Fibroblast of the conjunctiva (primary cell): ENCODE data around the gene G6PC3.
"Not testable (repeated sequence)": the region's sequence is repeated elsewhere in the genome, so short reads cannot be mapped to it uniquely, and the experiment has no call there.

ENCODE experiments used
- DNase-seq: peaks from one replicate; pipeline ENCODE4 v3.0.0-alpha.2; 2010; ENCODE audit warnings: low read depth

Gene G6PC3

DNA sequence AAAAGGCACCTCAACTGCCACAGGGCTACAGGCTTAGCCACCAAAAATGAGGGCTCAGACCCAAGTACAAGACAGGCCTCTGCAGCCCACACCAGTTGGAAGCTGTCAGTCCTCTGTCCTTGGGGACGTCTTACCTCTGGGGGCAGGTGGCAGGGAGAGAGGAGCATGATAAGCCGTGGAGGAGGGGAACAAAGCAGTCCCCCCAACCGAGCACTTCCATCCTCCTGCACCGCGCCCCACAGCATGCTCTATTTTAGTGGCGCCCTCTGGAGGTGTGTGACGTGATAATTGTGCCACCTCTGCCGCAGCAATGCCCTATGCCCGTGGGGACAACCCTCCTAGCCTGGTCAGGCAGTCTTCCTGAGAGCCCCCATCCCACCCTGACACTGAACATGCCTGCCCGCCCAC is 13.6 kb downstream of the G6PC3 start:
- DNase-seq = no peak

DNA sequence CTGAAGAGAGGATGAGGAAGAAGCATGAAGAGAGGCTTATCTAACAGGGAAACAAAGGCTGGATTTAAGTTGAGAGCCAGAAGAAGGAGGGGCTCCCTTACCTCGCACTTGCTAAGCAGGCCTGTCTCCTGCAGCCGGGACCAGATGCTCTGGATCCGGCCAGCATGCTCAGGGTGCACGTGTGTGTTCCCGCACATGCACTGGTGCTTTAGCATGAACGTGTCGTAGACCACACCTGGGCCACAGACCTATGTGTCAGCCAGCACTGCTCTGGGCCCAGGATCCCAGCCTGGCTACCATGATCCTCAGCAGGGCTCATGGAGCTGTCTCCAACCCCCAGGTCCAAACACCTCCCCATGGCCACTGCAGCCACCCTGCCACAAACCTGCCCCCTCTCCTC is 14.4 kb downstream of the G6PC3 start:
- no peak for DNase-seq

DNA sequence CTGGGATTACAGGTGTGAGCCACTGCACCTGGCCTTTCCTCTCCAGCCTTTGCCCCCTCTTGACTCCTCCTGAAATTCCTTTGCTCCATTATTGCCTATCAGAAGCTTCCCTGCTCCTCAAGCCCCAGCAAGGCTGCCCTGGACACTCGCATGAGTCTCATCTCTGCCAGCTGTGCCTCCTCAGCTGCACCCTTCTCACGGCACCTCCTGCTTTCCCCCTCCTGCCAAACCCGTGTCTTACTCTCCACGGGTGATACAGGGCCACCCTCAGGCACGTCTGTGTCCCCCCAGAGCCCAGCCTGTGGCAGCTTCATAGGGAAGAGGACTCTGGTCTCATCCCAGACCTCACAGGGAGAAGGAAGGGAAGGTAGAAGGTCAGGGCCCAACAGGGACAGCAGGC is 15.4 kb downstream of the G6PC3 start:
- no peak for DNase-seq

DNA sequence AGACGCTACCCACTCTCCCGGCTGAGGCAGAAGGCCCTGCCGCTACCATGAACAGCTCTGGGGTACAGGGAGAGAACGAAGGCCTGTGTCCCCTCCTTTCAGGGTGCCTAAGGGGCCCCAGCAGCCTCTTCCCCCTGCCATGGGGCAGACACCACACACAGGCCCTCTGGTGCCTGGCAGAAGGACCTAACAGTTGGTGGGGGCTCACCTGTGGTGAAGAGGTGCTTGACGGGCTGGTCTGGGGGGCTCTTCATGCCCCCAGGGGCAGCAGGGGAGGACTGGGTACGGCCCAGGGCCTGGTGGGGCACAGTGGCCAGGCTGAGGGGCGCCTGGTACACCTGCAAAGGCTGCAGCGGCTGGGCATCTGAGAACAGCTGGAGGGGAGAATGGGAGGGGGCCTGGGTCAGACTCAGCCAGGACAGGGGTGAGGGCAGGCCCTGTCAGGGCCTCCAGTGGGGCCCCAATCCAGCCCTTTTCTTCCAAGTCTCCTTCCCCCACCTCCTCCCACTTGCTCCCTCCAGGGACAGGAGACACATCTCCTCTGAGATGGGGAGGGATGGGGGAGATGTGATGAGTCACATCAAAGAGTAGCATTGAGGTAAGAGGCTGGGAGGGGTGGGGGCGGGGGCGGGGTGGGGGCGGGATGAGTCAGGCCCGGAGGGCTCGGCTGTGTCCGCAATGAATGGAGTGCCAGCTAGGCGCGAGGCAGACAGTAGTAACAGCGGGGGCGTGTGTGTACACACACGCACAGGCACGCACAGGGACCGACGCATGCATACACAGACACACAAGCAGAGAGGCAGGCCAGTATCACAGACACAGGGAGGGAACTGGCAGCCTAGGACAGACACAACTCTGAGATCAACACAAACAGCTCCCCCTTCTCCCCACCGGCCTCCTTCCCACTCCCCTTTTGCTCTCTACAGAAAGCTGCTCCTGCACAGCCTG is 16.1 kb downstream of the G6PC3 start:
- peak; percentile 83 for DNase-seq

DNA sequence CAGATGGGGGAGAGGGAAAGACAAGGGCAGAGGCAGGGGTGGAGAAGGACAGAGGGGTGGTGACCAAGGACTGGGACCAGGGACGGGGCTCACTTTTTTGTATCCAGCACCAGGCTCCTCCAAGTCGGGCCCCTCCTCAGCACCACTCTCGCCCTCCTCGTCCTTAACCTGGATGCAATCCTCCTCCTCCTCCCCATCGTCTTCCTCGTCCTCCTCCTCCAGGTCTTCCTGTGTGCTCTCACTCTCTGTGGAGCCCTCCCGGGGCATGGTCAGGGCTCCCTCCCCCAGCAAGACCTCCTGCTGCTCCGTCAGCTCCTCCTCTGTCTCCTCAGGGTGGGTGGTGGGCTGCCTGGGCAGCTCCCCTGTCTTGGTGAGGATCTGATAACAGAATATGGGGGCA is 16.8 kb downstream of the G6PC3 start:
- no peak for DNase-seq

DNA sequence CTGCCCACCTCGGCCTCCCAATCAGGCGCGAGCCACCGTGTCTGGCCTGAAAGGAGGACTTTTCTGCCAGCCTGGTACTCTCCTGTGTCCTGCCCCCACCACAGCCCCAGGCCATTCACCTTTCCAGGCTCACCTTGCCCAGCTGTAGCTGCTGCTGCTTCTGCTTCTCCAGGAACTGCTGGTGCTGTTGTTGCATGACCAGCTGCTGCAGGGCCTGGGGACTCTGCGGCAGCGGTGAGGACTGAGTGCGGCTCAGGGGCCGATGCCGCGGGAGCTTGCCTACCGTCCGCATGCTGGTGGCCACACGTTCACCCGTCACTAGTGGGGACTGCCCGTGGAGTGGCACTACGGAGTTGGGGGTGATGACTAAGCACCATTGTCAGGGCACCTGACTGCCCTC is 17.7 kb downstream of the G6PC3 start:
- DNase-seq = no peak

DNA sequence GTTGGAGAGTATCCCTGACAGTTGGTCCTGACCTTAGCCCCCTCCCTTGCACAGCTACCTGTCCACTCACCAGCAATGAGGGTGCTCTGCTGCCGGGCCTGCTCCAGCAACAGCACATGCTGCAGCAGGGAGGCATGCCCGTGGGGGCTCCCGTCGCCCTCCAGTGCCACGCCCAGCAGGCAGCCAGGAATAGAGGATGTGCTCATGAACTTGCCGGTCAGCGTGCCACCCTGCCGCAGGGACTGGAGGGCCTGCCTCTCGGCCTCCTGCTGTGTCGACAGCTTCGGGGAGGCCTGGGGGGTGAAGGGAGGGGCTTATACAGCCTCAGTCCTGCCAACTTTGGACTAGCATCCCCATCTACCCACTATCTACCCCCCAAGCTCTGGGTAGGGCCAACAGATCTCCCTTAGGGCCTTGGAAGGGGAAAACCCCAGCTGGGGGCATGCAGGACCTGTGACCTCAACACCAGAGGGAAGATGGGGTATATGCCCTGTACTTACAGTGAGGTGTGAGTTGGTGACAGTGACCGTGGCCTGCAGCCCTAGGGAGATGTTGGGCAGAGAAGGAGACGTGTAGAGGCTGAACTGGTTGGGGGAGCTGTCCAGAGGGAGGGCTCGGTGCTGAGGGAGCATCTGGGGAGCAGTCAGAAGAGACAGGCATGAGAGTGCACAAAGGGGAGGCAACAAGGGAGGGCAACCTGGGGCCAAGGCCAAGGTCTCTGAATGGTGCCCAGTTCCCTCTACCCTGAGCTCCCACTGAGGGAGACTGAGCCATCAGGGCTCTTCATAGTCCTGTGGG is 20.9 kb downstream of the G6PC3 start:
- DNase-seq = no peak

DNA sequence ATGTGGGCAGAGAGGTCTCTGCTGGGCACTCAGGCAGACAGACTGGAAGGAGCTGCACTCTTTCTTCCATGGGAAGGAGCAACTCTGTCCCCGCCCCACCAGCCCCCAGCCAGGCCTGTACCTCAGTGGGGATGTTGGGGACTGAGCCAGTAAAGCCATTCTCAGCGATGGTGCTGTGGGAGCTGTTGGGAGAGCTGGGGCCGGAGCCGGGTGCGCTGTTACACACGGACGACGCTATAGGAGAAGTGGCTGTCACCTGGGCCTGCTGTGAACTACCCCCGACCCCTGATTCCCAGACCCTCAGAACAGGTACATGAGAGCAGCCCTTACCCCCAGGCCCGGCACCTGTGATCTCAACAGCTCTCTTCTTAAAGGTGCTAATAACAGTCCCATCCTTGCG is 21.5 kb downstream of the G6PC3 start:
- no peak for DNase-seq

DNA sequence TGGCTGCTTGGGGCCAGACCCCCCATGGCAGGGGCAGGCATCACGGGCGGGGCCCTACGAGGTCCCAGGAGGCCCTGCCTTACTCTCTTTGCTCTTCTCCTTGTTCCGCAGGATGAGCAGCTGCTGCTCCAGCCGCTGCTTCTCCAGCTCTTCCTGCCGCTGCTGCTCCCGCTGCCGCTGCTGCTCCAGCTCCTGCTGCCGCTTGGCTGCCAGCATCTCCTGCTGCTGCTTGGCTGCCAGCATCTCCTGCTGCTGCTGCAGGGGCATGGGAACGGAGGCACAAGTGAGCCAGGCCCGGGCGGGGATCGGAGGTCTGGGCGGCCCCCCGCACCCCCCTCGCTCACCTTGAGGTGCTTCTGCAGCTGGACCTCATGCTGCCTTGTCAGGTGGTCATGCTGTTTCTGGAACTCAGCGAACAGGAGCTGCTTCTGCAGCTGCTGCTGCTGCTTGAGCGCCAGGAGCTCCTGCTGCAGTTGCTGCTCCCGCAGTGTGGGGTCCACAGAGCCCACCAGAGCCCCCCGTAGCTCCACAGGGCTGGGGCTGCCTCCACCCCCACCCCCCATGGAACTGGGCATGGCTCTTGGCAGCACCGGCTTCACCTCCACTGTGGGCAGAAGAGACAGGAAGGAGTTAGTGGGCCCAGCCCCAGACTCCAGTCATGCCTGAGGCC is 22.8 kb downstream of the G6PC3 start:
- no peak for DNase-seq

DNA sequence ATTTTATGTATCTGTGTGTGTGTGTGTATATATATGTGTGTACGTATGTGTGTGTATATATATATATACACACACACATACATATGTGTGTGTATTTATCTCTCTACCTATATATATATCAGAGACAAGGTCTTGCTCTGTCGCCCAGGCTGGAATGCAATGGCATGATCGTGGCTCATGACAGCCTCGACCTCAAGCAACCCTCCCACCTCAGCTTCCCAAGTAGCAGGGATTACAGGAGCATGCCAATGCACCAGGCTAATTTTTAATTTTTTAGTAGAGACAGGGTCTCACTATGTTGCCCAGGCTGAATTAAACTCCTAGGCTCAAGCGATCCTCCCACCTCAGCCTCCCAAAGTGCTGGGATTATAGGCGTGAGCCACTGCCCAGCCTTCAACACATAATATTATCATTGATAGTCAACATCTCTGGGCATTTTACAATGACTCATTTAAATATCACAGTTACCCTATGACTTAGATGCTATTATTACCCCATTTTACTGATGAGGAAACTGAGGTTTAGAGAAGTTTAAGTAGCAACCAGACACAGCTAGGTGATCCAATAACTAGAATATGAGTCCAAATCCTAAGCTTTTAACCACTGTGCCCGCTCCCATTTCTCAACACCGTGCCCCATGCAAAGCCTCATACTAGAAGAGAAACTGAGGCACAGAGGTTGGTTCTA is 24.3 kb downstream of the G6PC3 start:
- DNase-seq = no peak

DNA sequence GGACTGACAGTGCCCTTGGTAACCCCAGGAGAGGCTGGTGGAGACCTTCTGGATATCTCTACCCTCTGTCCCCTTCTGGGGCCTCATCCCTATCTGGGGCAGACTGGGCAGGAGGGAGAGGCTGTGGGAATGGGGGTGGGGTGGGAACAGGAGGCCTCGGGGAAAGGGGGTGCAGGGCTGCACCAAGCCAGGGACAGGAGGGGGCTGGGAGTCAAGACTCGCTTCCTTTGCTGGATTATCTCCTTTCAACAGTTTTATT is 24.8 kb downstream of the G6PC3 start:
- DNase-seq = no peak

DNA sequence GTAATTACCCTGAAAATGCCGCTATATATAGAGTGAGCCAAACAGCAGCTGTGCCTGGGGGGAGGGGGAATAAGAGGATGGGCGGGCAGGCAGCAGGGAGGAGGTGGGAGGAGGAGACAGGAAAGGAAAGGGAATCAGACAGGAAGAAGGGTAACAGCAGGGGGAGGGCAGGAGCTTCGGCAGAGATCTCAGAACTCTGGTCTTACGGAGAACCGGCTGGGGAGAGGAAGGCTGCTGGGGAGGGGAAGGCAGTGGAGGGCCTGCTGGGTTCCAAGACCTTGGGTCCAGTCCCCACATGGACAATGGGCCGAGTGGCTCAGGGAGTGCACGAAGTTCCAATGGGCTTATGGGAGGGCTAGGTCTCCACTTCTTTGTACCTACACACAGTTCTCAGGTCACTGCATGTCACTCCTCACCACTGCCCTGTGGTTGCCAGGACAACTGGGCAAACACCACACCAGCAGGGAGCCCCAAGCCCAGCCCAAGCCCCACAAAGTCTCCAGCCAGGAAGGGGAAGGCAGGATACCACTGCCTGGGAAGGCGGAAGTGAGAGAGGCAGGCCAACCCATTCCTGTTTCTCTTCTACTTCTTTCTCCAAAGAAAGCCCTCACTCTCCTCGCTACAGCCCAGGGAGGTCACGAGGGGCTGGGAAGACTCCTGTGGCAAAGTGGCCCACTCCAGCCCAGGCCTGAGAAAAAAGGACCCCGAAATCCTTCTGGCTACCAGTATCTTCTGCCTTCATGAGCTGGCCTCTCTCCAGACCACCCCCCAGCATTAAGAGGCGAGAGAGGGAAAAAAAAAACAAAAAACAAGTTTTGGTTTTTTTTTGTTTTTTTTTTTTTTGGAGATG is 25.3 kb downstream of the G6PC3 start:
- DNase-seq = peak; percentile 83

DNA sequence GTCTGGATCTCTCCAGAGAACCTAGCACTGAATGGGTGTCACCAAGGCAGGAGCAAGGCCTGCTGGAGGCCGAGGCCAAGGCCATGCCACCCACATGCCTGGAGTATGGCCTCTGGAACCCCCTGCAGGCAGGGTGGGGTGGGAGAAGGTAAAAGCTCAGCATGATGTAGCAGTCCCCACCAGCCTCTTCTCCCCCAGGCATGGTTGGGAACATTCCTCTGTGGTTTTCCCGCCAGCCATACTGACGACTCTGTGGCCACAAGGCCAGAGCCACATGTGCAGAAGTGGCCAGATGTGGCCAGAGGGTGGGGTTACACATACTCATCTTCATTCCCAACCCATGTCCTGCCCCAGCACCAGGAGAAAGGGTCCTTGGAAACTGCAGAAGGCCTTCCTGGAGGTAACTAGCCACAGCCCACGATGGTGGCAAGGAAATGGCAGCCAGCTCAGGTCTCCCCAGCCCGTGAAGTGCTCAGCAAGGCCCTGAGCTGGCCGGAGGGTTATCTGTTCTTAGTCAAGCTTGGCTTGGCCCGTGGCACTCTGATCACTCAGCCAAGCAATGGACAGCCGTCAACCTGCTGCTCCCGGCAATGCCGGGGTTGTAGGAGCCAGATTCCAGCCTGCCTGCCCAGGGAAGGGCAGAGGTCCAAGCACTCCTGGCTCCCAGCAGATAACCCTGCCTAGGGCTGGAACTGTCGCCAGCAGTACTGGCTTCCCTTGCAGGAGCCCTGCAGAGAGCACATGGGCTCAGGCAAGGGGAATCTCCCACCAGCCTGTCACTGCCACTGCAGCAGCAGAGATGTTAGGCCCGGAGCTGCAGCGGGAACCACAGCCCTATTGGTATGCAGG is 26.8 kb downstream of the G6PC3 start:
- no peak for DNase-seq

DNA sequence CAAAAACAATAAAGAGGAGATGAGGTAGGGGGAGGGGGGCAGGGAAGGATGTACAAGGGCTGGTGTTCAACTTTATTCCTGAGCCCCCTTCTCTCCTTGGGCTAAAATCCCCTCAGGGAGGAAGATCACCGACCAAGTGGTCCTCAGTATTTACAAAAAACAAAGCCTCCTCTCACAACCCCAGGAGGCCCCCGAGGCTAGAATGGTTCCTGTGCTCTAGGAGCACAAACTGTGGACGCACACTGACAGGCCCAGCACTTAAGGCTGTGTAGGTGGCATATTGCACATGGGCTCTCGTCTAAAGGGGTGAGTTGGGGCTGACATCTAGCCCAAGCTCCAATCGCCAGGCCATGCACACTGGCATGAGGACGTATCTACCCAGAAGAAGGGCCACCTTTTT is 31.3 kb downstream of the G6PC3 start:
- DNase-seq = not testable (repeated sequence)

DNA sequence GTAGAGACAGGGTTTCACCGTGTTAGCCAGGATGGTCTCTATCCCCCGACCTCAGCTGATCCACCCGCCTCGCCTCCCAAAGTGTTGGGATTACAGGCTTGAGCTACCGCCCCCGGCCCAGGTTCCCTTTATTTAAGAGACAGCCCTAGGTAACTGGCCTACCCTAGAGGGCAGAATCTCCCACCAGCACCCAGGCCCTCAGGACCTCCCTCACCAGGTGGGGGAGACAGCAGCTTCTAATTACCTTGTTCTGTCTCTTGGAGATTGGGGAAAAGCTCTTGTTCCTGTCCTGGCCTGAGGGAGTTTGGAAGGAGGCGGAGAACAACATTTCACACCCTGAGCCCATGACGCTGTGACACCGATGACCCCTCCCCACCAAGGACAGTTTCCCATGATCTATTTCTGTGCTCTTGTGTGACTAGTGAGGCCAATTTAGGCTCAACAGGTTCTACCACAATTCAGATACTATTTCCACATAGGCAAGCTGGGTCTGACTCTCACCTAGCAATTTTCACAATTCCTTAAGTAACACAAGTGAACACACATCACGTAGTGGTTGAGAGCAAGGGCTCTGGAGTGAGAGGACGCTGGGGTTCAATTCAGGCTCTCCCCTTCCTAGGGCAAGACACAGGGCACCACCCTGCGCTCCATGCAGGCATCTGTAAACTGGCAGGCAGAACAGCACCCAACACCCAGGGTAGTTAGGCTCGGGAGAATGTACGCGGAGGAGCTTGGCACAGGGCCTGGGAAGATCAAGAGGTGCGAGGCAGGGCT is 32.5 kb downstream of the G6PC3 start:
- no peak for DNase-seq

DNA sequence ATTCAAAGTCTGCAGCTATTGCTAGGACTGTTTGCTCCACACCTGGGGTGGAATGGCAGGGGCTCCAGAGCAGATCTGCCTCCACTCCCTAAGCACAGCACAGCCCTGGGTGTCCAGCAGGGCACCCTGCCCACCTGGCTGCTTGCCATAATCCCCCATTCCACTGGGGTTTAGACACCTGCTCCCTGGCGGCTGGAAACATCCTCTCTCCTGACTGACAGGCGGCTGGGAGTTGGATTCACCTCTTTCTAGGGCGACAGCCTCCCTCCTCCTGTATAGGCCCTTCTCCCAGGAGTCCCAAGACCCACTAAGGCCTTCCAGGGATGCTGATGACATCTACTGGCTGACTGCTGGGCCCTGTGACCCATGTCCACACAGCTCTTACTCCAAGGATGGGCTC is 34.9 kb downstream of the G6PC3 start:
- DNase-seq = no peak

DNA sequence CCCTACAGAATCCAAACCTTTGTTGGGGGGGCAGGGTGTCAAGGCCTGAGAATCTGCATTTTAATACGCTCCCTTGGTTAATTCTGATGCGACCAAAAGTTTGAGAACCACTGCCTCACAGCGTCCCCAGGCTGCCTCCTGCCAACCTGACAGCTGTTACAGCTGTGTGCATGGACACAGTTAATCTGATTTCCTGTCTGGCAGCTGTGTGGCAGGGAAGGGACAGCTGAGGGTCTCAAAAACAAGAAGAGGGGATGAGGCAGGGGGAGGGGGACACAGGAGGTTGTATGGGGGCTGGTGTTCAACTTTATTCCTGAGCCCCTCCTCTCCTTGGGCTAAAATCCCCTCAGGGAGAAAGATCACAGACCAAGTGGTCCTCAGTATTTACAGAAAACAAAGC is 35.4 kb downstream of the G6PC3 start:
- DNase-seq = no peak

DNA sequence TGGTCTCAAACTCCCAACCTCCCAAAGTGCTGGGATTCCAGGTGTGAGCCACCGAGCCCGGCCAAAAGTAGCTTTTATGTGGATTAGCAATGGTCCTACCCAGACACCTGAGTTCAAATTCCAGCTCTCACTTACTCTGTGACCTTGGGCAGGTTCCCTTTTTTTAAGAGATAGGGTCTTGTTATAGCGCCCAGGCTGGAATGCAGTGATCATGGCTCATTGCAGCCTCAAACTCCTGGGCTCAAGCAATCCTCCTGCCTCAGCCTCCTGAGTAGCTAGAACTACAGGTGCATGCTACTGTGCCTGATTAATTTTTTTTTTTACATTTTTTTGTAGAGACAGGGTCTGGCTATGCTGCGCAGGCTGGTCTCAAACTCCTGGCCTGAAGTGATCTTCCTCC is 36.3 kb downstream of the G6PC3 start:
- no peak for DNase-seq

DNA sequence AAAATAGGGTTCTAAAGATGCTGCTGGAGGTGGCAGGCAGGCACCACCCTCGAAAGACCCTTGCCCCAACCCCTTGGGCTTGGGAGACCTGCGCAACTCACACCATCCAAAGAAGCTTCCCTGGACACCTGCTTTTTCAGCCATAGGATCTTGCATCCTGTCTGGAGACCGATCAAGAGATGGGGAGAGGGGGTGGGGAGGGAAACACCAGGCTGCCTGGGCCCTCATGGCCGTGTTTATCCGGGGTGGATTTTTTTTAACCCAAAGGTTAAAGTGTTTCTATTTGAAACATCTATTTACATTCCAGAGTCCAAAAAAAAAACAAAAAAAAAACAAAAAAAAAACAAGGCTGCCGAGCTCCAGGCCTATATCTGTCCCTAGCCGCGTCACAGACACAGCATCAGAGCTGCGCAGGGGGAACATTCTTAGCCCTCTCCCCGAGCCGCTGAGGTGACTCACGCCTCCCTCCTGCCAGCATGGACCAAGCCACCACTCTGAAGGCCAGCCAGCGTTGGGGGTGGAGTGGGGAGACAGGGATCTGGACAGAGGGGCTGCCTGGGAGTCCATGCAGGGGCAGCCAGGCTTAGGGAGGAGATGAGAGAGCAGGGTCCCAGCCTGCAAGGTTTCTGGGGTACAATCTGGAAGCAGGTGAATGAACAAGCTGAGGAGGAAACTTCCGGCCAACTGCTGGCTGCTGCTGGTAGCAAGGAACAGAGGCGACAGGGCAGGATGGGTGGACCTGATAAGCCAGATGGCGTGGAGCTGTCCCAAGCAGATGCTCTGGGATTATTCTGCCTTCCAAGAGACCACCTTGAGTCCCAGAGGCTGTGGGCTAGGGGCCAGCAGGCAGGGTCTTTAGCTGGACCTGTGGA is 38.1 kb downstream of the G6PC3 start:
- DNase-seq = peak; percentile 91
